ENCODE data around the gene DCLRE1B. TPM values are rescaled to one million over a fixed set of nuclear protein-coding genes. Genes with fewer than 3 reads are reported as not detected.

The DCLRE1B gene
- total RNA-seq, 2 donors from 2014 or later, result 5.4 to 9.5 TPM

GRCh38 chr1:113876176-113876575 lies 28.9 kb upstream of the DCLRE1B start:
- Histone ChIP-seq H3K27ac (no peak overlapping the region), H3K36me3 (no peaks in the 10 kb centered on the region), H3K9me3 (no peaks in the 10 kb centered on the region), H3K9ac (ENCODE audit: low read depth in 2 of 2, low read length in 2 of 2) (no peak overlapping the region), H3K4me3 (no peak overlapping the region), H3K27me3 (no peaks in the 10 kb centered on the region), H3K4me1 (no peaks in the 10 kb centered on the region)
- no peak for DNase-seq
- TF ChIP-seq CTCF (IDR thresholded peaks at IDR 0.05), result no peak
- intact Hi-C loops (cut with DNase I), result no loop called here

GRCh38 chr1:113879739-113880038 lies 25.4 kb upstream of the DCLRE1B start:
- intact Hi-C loops (cut with DNase I), result no loop called here
- H3K9me3 ChIP-seq, result no peaks in the 10 kb centered on the region
- DNase-seq, result no peak
- no peaks in the 10 kb centered on the region for H3K27me3 ChIP-seq
- no peak overlapping the region for H3K4me3 ChIP-seq
- no peak overlapping the region for H3K27ac ChIP-seq
- no peaks in the 10 kb centered on the region for H3K4me1 ChIP-seq
- no peak overlapping the region for H3K9ac ChIP-seq (ENCODE audit: low read depth in 2 of 2, low read length in 2 of 2)
- no peaks in the 10 kb centered on the region for H3K36me3 ChIP-seq
- TF ChIP-seq CTCF (IDR thresholded peaks at IDR 0.05), result no peak

- no peaks in the 10 kb centered on the region for H3K4me1 ChIP-seq
- intact Hi-C loops (cut with DNase I), result no loop called here
- DNase-seq, result no peak
- TF ChIP-seq CTCF (IDR thresholded peaks at IDR 0.05), result no peak
- H3K36me3 ChIP-seq, result no peaks in the 10 kb centered on the region
- no peak overlapping the region for H3K27ac ChIP-seq
- H3K9me3 ChIP-seq, result no peaks in the 10 kb centered on the region
- H3K27me3 ChIP-seq, result no peaks in the 10 kb centered on the region
- peak overlapping the region in 1 of 2 donors; percentile 26 for H3K9ac ChIP-seq (ENCODE audit: low read depth in 2 of 2, low read length in 2 of 2)
- H3K4me3 ChIP-seq, result no peak overlapping the region
Observed at GRCh38 chr1:113881661-113882060, 23.5 kb upstream of the DCLRE1B start.

DNA sequence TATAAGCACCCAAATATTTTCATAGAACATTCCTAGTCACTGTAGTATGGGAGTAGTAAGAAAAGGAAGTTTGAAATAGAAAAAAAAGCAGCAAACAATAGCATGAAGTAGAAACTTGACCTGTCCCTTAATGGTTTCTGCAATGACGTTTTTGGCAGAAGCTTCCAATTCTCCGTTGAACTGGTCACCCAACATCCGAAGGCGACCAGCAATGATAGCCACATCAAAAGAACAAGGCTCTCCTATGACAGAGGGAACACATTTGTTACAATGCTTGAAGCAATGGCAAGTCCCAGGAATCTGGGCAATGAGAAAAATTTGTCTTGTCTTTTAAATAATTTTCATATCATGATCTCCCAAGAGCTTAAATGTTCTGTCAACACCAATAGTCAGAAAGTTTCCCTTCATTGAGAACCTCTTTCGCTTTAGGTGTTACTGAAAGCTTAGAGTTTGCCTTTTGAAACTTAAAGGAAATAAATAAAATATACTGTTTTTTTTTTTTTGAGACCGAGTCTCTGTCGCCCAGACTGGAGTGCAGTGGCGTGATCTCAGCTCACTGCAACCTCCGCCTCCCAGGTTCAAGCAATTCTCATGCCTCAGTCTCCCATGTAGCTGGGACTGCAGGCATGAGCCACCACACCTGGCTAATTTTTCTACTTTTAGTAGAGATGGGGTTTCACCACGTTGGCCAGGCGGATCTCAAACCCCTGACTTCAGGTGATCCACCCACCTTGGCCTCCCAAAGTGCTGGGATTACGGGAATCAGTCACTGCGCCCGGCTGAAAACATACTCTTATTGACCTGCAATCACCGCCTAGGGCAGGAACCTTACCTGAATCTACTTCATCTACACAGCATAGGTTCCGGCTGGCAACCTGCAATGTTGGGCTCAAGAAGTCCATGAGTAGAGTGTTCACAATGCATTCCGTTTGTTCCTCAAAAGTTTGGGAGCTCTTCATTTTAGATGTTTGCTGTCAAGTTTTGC lies 18.4 kb upstream of the DCLRE1B start:
- TF ChIP-seq CTCF (IDR thresholded peaks at IDR 0.05), result no peak
- Histone ChIP-seq H3K4me1 (no peaks in the 10 kb centered on the region), H3K27ac (peak overlapping the region; percentile 81), H3K9ac (ENCODE audit: low read depth in 2 of 2, low read length in 2 of 2) (peak overlapping the region in 1 of 2 donors; percentile 73), H3K36me3 (no peaks in the 10 kb centered on the region), H3K9me3 (no peaks in the 10 kb centered on the region), H3K27me3 (no peaks in the 10 kb centered on the region), H3K4me3 (peak overlapping the region; percentile 36)
- intact Hi-C loops (cut with DNase I), result no loop called here
- peak; percentile 59 for DNase-seq

- intact Hi-C loops (cut with DNase I), result no loop called here
- Histone ChIP-seq H3K36me3 (no peaks in the 10 kb centered on the region), H3K27ac (peak within 1 kb of the TSS; percentile 81), H3K4me3 (peak within 1 kb of the TSS; percentile 36), H3K9me3 (no peaks in the 10 kb centered on the region), H3K4me1 (no peaks in the 10 kb centered on the region), H3K27me3 (no peaks in the 10 kb centered on the region), H3K9ac (ENCODE audit: low read depth in 2 of 2, low read length in 2 of 2) (peak within 1 kb of the TSS in 1 of 2 donors; percentile 73)
- peak; percentile 62 for DNase-seq
- no peak for TF ChIP-seq CTCF (IDR thresholded peaks at IDR 0.05)
Observed at GRCh38 chr1:113887402-113888175, 17.5 kb upstream of the DCLRE1B start, which contains the start of gene BCL2L15. Gene BCL2L15, minus strand, starts transcription at chr1:113887581. Its CDS starts 206 bp downstream, at chr1:113887375.

Measured in colonic mucosa (tissue), 4 donors.